Mesendoderm (in vitro differentiated cells): Measurements from ENCODE around the gene DNAJB4.
"Not testable (repeated sequence)": the region's sequence is repeated elsewhere in the genome, so short reads cannot be mapped to it uniquely, and the experiment has no call there.

Experiments used
- DNase-seq: peaks from one replicate; pipeline ENCODE4 v3.0.0; 2013
- H2AK5ac ChIP-seq: 2 replicates; pipeline ENCODE4 v1.6.1; 2013; ENCODE audit warnings: low read length, inconsistent platforms
- H2BK120ac ChIP-seq: 2 replicates; pipeline ENCODE4 v1.6.1; 2013; ENCODE audit warnings: low read depth, mild to moderate bottlenecking, low read length, moderate library complexity, mixed read lengths
- H2BK15ac ChIP-seq: replicated peaks from 2 replicates; pipeline ENCODE4 v1.6.1; 2013; ENCODE audit warnings: low read depth, mild to moderate bottlenecking, moderate library complexity
- H2BK5ac ChIP-seq: 2 replicates; pipeline ENCODE4 v1.6.1; 2013; ENCODE audit warnings: low read length, inconsistent platforms
- H3K18ac ChIP-seq: 2 replicates; pipeline ENCODE4 v1.6.1; 2013; ENCODE audit warnings: mild to moderate bottlenecking, low read length, mixed read lengths
- H3K23ac ChIP-seq: one replicate; pipeline ENCODE4 v1.6.1; 2013; ENCODE audit warnings: low read length
- H3K27ac ChIP-seq: 2 replicates; pipeline ENCODE4 v1.5.1; 2013; ENCODE audit warnings: low read depth, mild to moderate bottlenecking, inconsistent platforms, low read length, moderate library complexity
- H3K27me3 ChIP-seq: 2 replicates; pipeline ENCODE4 v1.6.1; 2013; ENCODE audit warnings: low read length, control low read depth, mild to moderate bottlenecking, inconsistent platforms; ENCODE audit not compliant: insufficient read depth, poor library complexity
- H3K36me3 ChIP-seq: 2 replicates; pipeline ENCODE4 v1.6.1; 2013; ENCODE audit warnings: low read length, inconsistent platforms; ENCODE audit not compliant: control insufficient read depth, insufficient read depth
- H3K4ac ChIP-seq: one replicate; pipeline ENCODE4 v1.6.1; 2013; ENCODE audit warnings: low read depth, mild to moderate bottlenecking, low read length, moderate library complexity
- H3K4me1 ChIP-seq: 2 replicates; pipeline ENCODE4 v1.6.1; 2013; ENCODE audit warnings: low read depth, low read length, inconsistent platforms; ENCODE audit not compliant: control insufficient read depth
- H3K4me2 ChIP-seq: 2 replicates; pipeline ENCODE4 v1.6.1; 2013; ENCODE audit warnings: low read length
- H3K4me3 ChIP-seq: 2 replicates; pipeline ENCODE4 v1.5.1; 2013; ENCODE audit warnings: mild to moderate bottlenecking, low read length
- H3K56ac ChIP-seq: one replicate; pipeline ENCODE4 v1.6.1; 2013; ENCODE audit warnings: low read length
- H3K79me1 ChIP-seq: 2 replicates; pipeline ENCODE4 v1.6.1; 2013; ENCODE audit warnings: low read length, inconsistent platforms
- H3K79me2 ChIP-seq: 2 replicates; pipeline ENCODE4 v1.6.1; 2013; ENCODE audit warnings: mild to moderate bottlenecking, low read length; ENCODE audit not compliant: control insufficient read depth, insufficient read depth
- H3K9ac ChIP-seq: 2 replicates; pipeline ENCODE4 v1.6.1; 2013; ENCODE audit warnings: low read length, inconsistent platforms
- H4K5ac ChIP-seq: one replicate; pipeline ENCODE4 v1.6.1; 2013; ENCODE audit warnings: low read length
- H4K8ac ChIP-seq: one replicate; pipeline ENCODE4 v1.6.1; 2013; ENCODE audit warnings: low read depth, mild to moderate bottlenecking, control low read depth, low read length, moderate library complexity
- WGBS: extraction: QIAGEN DNeasy Blood & Tissue Kit; methylation state at CpG from one replicate; pipeline ENCODE4 v1.1.7; 2013; ENCODE audit warnings: low lambda C conversion rate, missing lambda C conversion rate; ENCODE audit not compliant: insufficient coverage; ENCODE audit errors: extremely low coverage; 5-methylcytosine and 5-hydroxymethylcytosine counted together

Gene DNAJB4

DNA sequence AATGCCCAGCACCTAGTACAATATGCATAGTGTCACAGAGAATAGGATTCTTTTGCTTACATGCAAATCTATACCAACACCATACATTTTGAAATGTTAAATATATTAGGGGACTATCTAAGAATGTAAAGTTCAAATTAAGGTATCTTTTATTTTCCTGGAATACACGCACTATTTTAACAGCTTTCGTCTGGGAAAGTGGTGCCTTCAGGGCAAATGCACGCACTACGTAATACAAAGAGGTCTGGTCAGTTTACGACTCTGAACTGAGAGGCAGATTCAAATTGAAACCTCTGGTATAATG is 26.8 kb upstream of the DNAJB4 start:
- Histone ChIP-seq H2BK15ac (no peak overlapping the region), H3K9ac (peak overlapping the region; percentile 99), H3K4me2 (peak overlapping the region; percentile 23), H3K36me3 (no peaks in the 10 kb centered on the region), H2AK5ac (no peak overlapping the region), H3K79me1 (no peaks in the 10 kb centered on the region), H3K4me3 (peak overlapping the region; percentile 96), H4K8ac (no peak overlapping the region), H3K18ac (peak overlapping the region; percentile 31), H3K4me1 (no peaks in the 10 kb centered on the region), H3K27me3 (no peaks in the 10 kb centered on the region), H4K5ac (no peak overlapping the region), H3K27ac (no peak overlapping the region), H3K23ac (no peak overlapping the region), H3K56ac (peak overlapping the region; percentile 100), H2BK120ac (no peak overlapping the region), H3K4ac (peak overlapping the region; percentile 100), H2BK5ac (no peak overlapping the region), H3K79me2 (peaks cover 76% of the 10 kb centered on the region)
- no peak for DNase-seq
- no CpG with 5 or more reads among the region's 5 CpGs for WGBS

GRCh38 chr1:77978293-77978968 is 26.3 kb upstream of the DNAJB4 start:
- Histone ChIP-seq H2BK15ac (no peak overlapping the region), H3K27me3 (no peaks in the 10 kb centered on the region), H3K79me1 (no peaks in the 10 kb centered on the region), H2BK120ac (peak overlapping the region; percentile 29), H3K27ac (peak overlapping the region; percentile 80), H2AK5ac (peak overlapping the region; percentile 8), H3K4me1 (no peaks in the 10 kb centered on the region), H3K36me3 (no peaks in the 10 kb centered on the region), H4K8ac (peak overlapping the region; percentile 43), H3K23ac (peak overlapping the region; percentile 96), H2BK5ac (peak overlapping the region; percentile 88), H3K4ac (peak overlapping the region; percentile 100), H3K4me3 (peak overlapping the region; percentile 96), H3K56ac (peak overlapping the region; percentile 100), H3K9ac (peak overlapping the region; percentile 99), H3K79me2 (peaks cover 73% of the 10 kb centered on the region), H3K4me2 (peak overlapping the region; percentile 2), H3K18ac (peak overlapping the region; percentile 46), H4K5ac (peak overlapping the region; percentile 71)
- peak; percentile 95 for DNase-seq
- no CpG with 5 or more reads among the region's 34 CpGs for WGBS

DNA sequence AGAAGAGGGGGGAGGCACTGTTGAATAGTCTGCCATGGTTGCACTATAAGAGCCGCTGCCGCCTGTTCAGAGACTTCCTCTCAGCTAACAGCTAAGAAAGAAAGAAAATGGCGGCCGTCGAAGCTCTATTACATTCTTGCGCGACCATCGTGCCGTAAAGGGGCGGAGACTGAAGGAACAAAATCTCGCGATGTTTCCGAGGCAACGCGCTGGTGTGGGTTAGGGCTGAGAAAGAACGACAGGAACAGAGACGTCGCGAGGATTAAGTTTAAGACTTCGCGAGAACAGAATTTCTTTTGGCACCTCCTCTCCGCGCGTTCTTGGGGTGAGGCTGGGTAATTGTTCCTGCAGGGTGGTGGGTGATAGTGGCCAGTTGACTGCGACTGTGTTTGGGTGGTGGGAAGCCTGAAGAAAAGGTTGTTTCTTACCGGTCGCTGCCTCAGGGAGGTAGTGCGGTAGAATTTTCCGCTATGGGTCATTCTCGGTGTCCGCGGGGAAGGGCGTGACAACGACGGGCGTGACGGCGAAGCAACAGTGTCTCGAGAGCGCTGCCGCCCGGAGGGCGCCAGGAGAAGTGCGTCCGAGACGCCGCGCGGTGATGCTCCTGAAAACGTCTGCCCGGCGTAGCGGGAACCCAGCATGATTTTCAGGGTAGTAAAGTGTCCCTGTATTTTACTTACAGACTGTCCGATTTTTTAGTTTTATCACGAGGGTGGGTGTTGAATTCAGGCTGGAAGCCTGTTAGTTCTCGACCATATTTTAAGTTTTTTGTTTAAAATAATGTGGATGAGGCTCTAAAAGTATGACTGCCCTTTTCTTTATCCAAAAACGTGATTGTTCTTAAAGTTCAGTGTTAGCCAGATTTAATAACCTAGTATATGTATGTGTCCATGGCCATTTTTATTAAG is 25.5 kb upstream of the DNAJB4 start, which contains the start of gene FUBP1:
Gene FUBP1 (minus strand): TSS at position 104 of the 908 bp plus-strand sequence. CDS start 68 bp downstream, at position 36.
- Histone ChIP-seq H3K18ac (peak within 1 kb of the TSS; percentile 90), H3K4me3 (peak within 1 kb of the TSS; percentile 96), H3K27ac (peak within 1 kb of the TSS; percentile 99), H3K4me1 (no peaks in the 10 kb centered on the region), H2AK5ac (peak within 1 kb of the TSS; percentile 8), H2BK120ac (peak within 1 kb of the TSS; percentile 29), H4K5ac (peak within 1 kb of the TSS; percentile 71), H3K56ac (peak within 1 kb of the TSS; percentile 100), H3K27me3 (no peaks in the 10 kb centered on the region), H2BK15ac (no peak within 1 kb of the TSS), H3K23ac (peak within 1 kb of the TSS; percentile 96), H4K8ac (peak within 1 kb of the TSS; percentile 43), H3K9ac (peak within 1 kb of the TSS; percentile 99), H3K79me2 (peaks cover 69% of the 10 kb centered on the region), H3K4me2 (peak within 1 kb of the TSS; percentile 29), H3K36me3 (no peaks in the 10 kb centered on the region), H3K4ac (peak within 1 kb of the TSS; percentile 100), H3K79me1 (no peaks in the 10 kb centered on the region), H2BK5ac (peak within 1 kb of the TSS; percentile 89)
- WGBS: no CpG with 5 or more reads among the region's 57 CpGs
- peak; percentile 99 for DNase-seq

- H3K79me2 ChIP-seq: peaks cover 38% of the 10 kb centered on the region
- not testable (repeated sequence) for H3K27me3 ChIP-seq, H3K27ac ChIP-seq, H2BK120ac ChIP-seq, H4K8ac ChIP-seq, H3K4me2 ChIP-seq, DNase-seq, H3K36me3 ChIP-seq, H3K4me3 ChIP-seq, H2AK5ac ChIP-seq, H3K56ac ChIP-seq, H3K18ac ChIP-seq, H3K9ac ChIP-seq, H3K4ac ChIP-seq, H2BK15ac ChIP-seq, H4K5ac ChIP-seq, H3K79me1 ChIP-seq, H2BK5ac ChIP-seq, H3K4me1 ChIP-seq, H3K23ac ChIP-seq
- WGBS: no CpG with 5 or more reads among the region's 8 CpGs
These were observed 21.3 kb upstream of the DNAJB4 start for GRCh38 chr1:77983352-77983996.

DNA sequence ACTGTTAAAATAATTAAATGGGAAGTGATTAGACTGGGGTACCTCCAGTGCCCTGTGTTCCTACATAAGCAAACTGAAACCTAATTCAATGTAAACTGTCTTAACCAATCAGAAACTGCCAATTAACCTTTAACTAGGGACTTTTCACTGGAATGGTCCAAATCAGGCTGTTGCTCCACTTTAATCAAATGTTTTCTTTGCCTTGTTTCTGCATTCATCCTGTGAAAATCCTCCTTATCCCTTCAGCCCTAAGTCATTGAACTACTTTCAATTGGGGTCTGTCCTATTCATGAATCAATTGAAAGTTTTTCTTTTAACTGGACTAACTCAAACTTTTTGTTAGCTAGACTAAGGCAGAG is 20.8 kb upstream of the DNAJB4 start:
- H3K56ac ChIP-seq: no peak overlapping the region
- DNase-seq: no peak
- H3K79me1 ChIP-seq: peaks cover 6% of the 10 kb centered on the region
- no peaks in the 10 kb centered on the region for H3K36me3 ChIP-seq
- no peak overlapping the region for H3K23ac ChIP-seq
- H2BK5ac ChIP-seq: no peak overlapping the region
- no peak overlapping the region for H3K4me3 ChIP-seq
- no peak overlapping the region for H2BK120ac ChIP-seq
- no peak overlapping the region for H3K27ac ChIP-seq
- no peak overlapping the region for H4K5ac ChIP-seq
- no peaks in the 10 kb centered on the region for H3K27me3 ChIP-seq
- no peak overlapping the region for H3K9ac ChIP-seq
- H2AK5ac ChIP-seq: no peak overlapping the region
- H3K79me2 ChIP-seq: peaks cover 34% of the 10 kb centered on the region
- no peaks in the 10 kb centered on the region for H3K4me1 ChIP-seq
- no peak overlapping the region for H3K18ac ChIP-seq
- no peak overlapping the region for H3K4me2 ChIP-seq
- H2BK15ac ChIP-seq: no peak overlapping the region
- no peak overlapping the region for H3K4ac ChIP-seq
- H4K8ac ChIP-seq: no peak overlapping the region
